BLaER1 treated with 17β-estradiol and CSF1 and Interleukin-3, amounts not matched to agents 10 nM and 100 nM (cell line): ENCODE data around the gene MAGI2.

ENCODE experiments used
- H3K27ac ChIP-seq, 11 experiments: shearing (Covaris generic); formaldehyde crosslinking; 2 replicates each; pipeline ENCODE4 v1.8.1; 2022
- H3K27me3 ChIP-seq, 11 experiments: shearing (Covaris generic); formaldehyde crosslinking; 2 replicates each; pipeline ENCODE4 v1.8.1; 2022
- H3K36me3 ChIP-seq, 11 experiments: shearing (Covaris generic); formaldehyde crosslinking; 2 replicates each; pipeline ENCODE4 v1.8.1; 2022
- H3K4me1 ChIP-seq, 10 experiments: shearing (Covaris generic); formaldehyde crosslinking; 2 replicates each; pipeline ENCODE4 v1.8.1; 2022
- H3K4me2 ChIP-seq, 11 experiments: shearing (Covaris generic); formaldehyde crosslinking; 2 replicates each; pipeline ENCODE4 v1.8.1; 2022
- H3K4me3 ChIP-seq, 10 experiments: shearing (Covaris generic); formaldehyde crosslinking; 2 replicates each; pipeline ENCODE4 v1.8.1; 2022
- H3K9ac ChIP-seq, 11 experiments: shearing (Covaris generic); formaldehyde crosslinking; 2 replicates each; pipeline ENCODE4 v1.8.1; 2022
- H3K9me3 ChIP-seq, 11 experiments: shearing (Covaris generic); formaldehyde crosslinking; replicated peaks in 1 of 11; 2 replicates each; pipeline ENCODE4 v1.8.1; 2022
- H4K20me1 ChIP-seq, 11 experiments: shearing (Covaris generic); formaldehyde crosslinking; 2 replicates each; pipeline ENCODE4 v1.8.1; 2022
- Cebpa-rat ChIP-seq, 11 experiments: shearing (Covaris generic); IDR thresholded peaks; 2 replicates each; pipeline ENCODE4 v1.8.1; 2022

Gene MAGI2

GRCh38 chr7:78400038-78400437, 1053.4 kb downstream of the MAGI2 start:
- Histone ChIP-seq H3K27me3 (peaks cover 0 to 14% (median 7%) of the 10 kb centered on the region in 11 experiments; a peak in 7 of 22 replicates), H3K9me3 (no peaks in the 10 kb centered on the region), H3K27ac (no peak overlapping the region), H3K4me1 (no peaks in the 10 kb centered on the region), H3K4me2 (no peak overlapping the region), H3K4me3 (no peak overlapping the region), H4K20me1 (no peaks in the 10 kb centered on the region), H3K36me3 (no peaks in the 10 kb centered on the region), H3K9ac (no peak overlapping the region)
- no peak for TF ChIP-seq Cebpa-rat (IDR thresholded peaks at IDR 0.05)

- Histone ChIP-seq H3K9ac (no peak overlapping the region), H3K9me3 (no peaks in the 10 kb centered on the region), H3K4me3 (no peak overlapping the region), H3K36me3 (no peaks in the 10 kb centered on the region), H3K4me2 (no peak overlapping the region), H4K20me1 (no peaks in the 10 kb centered on the region), H3K27ac (no peak overlapping the region), H3K27me3 (peaks cover 0 to 14% (median 7%) of the 10 kb centered on the region in 11 experiments; a peak in 7 of 22 replicates), H3K4me1 (no peaks in the 10 kb centered on the region)
- no peak for TF ChIP-seq Cebpa-rat (IDR thresholded peaks at IDR 0.05)
Measured at GRCh38 chr7:78399033-78399769, 1054.3 kb downstream of the MAGI2 start.

GRCh38 chr7:78398576-78398975, 1054.9 kb downstream of the MAGI2 start:
- Histone ChIP-seq H3K27me3 (peaks cover 0 to 14% (median 7%) of the 10 kb centered on the region in 11 experiments; a peak in 7 of 22 replicates), H3K4me2 (no peak overlapping the region), H3K4me1 (no peaks in the 10 kb centered on the region), H3K36me3 (no peaks in the 10 kb centered on the region), H4K20me1 (no peaks in the 10 kb centered on the region), H3K9ac (no peak overlapping the region), H3K4me3 (no peak overlapping the region), H3K27ac (no peak overlapping the region), H3K9me3 (no peaks in the 10 kb centered on the region)
- TF ChIP-seq Cebpa-rat (IDR thresholded peaks at IDR 0.05) = no peak

DNA sequence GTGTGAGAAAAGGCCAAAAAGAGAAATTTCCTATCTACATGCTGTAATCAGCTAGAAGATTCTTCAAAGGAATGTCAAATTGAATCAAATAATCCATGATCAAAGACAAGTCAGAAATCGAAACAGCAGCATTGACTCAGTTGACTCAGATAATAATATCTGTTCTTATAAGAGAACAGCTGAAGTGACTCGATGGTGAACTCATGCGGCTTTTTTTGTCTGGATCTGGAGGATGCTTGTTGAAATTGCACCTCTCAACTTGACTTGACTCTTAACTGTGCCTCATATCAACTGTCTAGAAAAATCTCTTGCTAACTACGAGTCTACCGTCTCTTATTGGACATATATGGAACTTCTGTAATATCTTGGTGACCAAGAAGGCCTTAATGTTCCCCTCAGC, 1055.4 kb downstream of the MAGI2 start:
- TF ChIP-seq Cebpa-rat (IDR thresholded peaks at IDR 0.05) = no peak

GRCh38 chr7:78396210-78396609, 1057.3 kb downstream of the MAGI2 start:
- H3K27me3 ChIP-seq = peaks cover 0 to 14% (median 7%) of the 10 kb centered on the region in 11 experiments; a peak in 7 of 22 replicates
- no peak for TF ChIP-seq Cebpa-rat (IDR thresholded peaks at IDR 0.05)
- H3K9me3 ChIP-seq = no peaks in the 10 kb centered on the region
- no peak overlapping the region for H3K4me3 ChIP-seq
- no peak overlapping the region for H3K27ac ChIP-seq
- H3K36me3 ChIP-seq = no peaks in the 10 kb centered on the region
- no peak overlapping the region for H3K9ac ChIP-seq
- no peak overlapping the region for H3K4me2 ChIP-seq
- no peaks in the 10 kb centered on the region for H3K4me1 ChIP-seq
- no peaks in the 10 kb centered on the region for H4K20me1 ChIP-seq

More for the DNA sequence above, 1055.4 kb downstream of the MAGI2 start:
- Histone ChIP-seq H3K4me1 (no peaks in the 10 kb centered on the region), H3K27ac (no peak overlapping the region), H3K36me3 (no peaks in the 10 kb centered on the region), H4K20me1 (no peaks in the 10 kb centered on the region), H3K4me2 (no peak overlapping the region), H3K9ac (no peak overlapping the region), H3K4me3 (no peak overlapping the region), H3K27me3 (peaks cover 0 to 14% (median 7%) of the 10 kb centered on the region in 11 experiments; a peak in 7 of 22 replicates), H3K9me3 (no peaks in the 10 kb centered on the region)

DNA sequence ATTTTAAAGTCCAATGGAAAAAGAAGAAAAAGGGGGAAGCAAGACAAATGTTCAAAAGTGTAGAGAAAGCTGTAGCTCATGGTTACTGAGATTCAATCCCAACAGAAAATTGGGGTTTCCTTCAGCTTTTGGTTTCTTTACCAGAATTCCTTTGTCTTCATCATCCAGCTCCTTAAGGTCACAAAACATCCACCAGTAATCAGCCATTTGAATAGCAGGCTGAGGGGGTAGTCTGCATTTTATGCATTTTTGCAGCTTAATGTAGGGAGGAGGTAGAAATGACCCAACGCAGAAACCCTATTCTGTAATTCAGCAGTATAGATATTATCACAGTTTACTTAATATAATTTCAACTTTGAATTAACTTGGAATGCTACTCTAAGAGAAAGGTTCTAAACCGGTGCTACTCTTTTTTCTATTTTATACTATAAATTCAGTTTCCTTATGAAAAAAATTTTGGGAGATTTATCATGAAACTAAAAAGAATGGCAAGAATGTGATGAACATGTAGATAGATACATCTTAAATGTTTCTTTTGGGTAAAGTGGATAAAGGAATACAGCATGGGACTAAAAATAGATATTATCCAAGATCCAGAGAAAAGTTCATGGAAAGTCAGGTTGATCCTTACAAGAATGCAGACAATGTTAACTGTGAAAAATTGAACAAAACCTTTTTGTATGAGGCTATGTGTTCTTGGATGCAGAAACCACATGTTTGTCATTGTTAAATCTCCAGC, 1058.0 kb downstream of the MAGI2 start:
- Histone ChIP-seq H4K20me1 (no peaks in the 10 kb centered on the region), H3K9me3 (no peaks in the 10 kb centered on the region), H3K36me3 (no peaks in the 10 kb centered on the region), H3K27ac (no peak overlapping the region), H3K4me2 (no peak overlapping the region), H3K27me3 (peaks cover 0 to 14% (median 7%) of the 10 kb centered on the region in 11 experiments; a peak in 7 of 22 replicates), H3K4me3 (no peak overlapping the region), H3K4me1 (no peaks in the 10 kb centered on the region), H3K9ac (no peak overlapping the region)
- TF ChIP-seq Cebpa-rat (IDR thresholded peaks at IDR 0.05) = no peak

GRCh38 chr7:78389022-78389421, 1064.4 kb downstream of the MAGI2 start:
- no peak for TF ChIP-seq Cebpa-rat (IDR thresholded peaks at IDR 0.05)
- Histone ChIP-seq H3K4me3 (no peak overlapping the region), H3K27ac (no peak overlapping the region), H3K9ac (no peak overlapping the region), H3K36me3 (no peaks in the 10 kb centered on the region), H3K9me3 (no peaks in the 10 kb centered on the region), H4K20me1 (no peaks in the 10 kb centered on the region), H3K27me3 (no peaks in the 10 kb centered on the region), H3K4me1 (no peaks in the 10 kb centered on the region), H3K4me2 (no peak overlapping the region)

GRCh38 chr7:78386520-78386919, 1066.9 kb downstream of the MAGI2 start:
- Histone ChIP-seq H3K4me1 (no peaks in the 10 kb centered on the region), H3K36me3 (no peaks in the 10 kb centered on the region), H3K4me3 (no peak overlapping the region), H4K20me1 (no peaks in the 10 kb centered on the region), H3K4me2 (no peak overlapping the region), H3K9me3 (no peaks in the 10 kb centered on the region), H3K9ac (no peak overlapping the region), H3K27me3 (no peaks in the 10 kb centered on the region), H3K27ac (no peak overlapping the region)
- no peak for TF ChIP-seq Cebpa-rat (IDR thresholded peaks at IDR 0.05)

DNA sequence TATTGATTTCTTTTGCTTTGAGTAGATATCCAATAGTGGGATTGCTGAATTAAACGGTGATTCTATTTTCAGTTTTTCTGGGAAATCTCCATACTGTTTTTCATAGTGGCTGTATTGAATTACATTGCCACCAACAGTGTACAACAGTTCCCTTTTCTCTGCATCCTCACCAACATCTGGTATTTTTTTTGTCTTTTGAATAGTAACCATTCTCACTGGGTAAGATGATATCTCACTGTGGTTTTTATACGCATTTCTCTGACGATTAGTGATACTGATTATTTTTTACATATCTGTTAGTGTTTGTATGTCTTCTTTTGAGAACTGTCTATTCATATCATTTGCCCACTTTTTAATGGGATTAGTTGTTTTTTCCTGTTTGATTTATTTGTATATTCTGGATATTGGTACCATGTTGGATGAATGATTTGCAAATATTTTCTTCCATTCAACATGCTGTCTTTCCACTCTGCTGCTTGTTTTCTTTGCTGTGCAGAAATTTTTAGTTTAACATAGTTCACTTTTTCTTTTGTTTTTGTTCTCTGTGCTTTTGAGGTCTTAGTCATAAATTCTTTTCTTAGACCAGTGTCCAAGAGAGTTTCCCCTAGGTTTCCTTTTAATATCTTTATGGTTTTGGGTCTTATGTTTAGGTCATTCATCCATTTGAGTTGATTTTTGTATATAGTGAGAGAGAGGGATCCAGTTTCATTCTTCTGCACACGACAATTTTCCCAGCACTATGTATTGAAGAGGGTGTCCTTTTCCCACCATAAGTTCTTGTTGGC, 1070.2 kb downstream of the MAGI2 start:
- no peak overlapping the region for H3K4me2 ChIP-seq
- H3K9me3 ChIP-seq = no peaks in the 10 kb centered on the region
- H3K27ac ChIP-seq = no peak overlapping the region
- H3K4me3 ChIP-seq = no peak overlapping the region
- no peaks in the 10 kb centered on the region for H4K20me1 ChIP-seq
- H3K27me3 ChIP-seq = no peaks in the 10 kb centered on the region
- H3K36me3 ChIP-seq = no peaks in the 10 kb centered on the region
- H3K4me1 ChIP-seq = no peaks in the 10 kb centered on the region
- TF ChIP-seq Cebpa-rat (IDR thresholded peaks at IDR 0.05) = no peak
- no peak overlapping the region for H3K9ac ChIP-seq
